Endothelial cell of umbilical vein (primary cell): Measurements from ENCODE around the gene CLDN6. TPM values are rescaled to one million over a fixed set of nuclear protein-coding genes. Genes with fewer than 3 reads are reported as not detected.
"Not testable (repeated sequence)": the region's sequence is repeated elsewhere in the genome, so short reads cannot be mapped to it uniquely, and the experiment has no call there.

Experiments used
- BruUV-seq: library from RNA; stranded (reverse); fragments of 400-500 nt; replicated peaks from 2 replicates; lab custom pipeline; 2021; lab: Mats Ljungman, UMichigan
- CTCF ChIA-PET: fragments of 300-600, 350-600 bp; sonication (Branson Sonifier 250); formaldehyde crosslinking; loops from one replicate; lab custom pipeline; 2021; ENCODE audit warnings: antibody characterized with exemption, inconsistent platforms; lab: Charles Lee
- POLR2A ChIA-PET: fragments of 300-600, 350-600 bp; sonication (Branson Sonifier 250); formaldehyde crosslinking; loops from one replicate; lab custom pipeline; 2021; ENCODE audit warnings: antibody characterized with exemption, inconsistent platforms; lab: Charles Lee
- DNase-seq: peaks from one replicate; pipeline ENCODE4 v3.0.0-alpha.2; 2011; ENCODE audit warnings: low read depth, low spot score
- FAIRE-seq: peaks from 2 replicates; lab custom pipeline; 2011; peaks lifted over from hg19 to GRCh38; lab: Jason Lieb, UNC
- H2AFZ ChIP-seq: 2 replicates; pipeline ENCODE4 v1.6.0; 2012; ENCODE audit warnings: low read depth, low read length, control low read depth, inconsistent platforms
- H3K27ac ChIP-seq: 2 replicates; pipeline ENCODE4 v1.5.1; 2011; ENCODE audit warnings: low read depth, mild to moderate bottlenecking, control low read depth, low read length, moderate library complexity; ENCODE audit not compliant: insufficient read depth
- H3K27me3 ChIP-seq, 2 experiments: 2 replicates each; pipeline versions ENCODE4 v1.6.0 to v1.6.1; 2011; ENCODE audit warnings: low read length in 2 of 2, mixed read lengths in 1 of 2; ENCODE audit not compliant: control insufficient read depth in 2 of 2, insufficient read depth in 2 of 2
- H3K36me3 ChIP-seq, 2 experiments: 2 replicates in 1 of 2; 3 replicates in 1 of 2; pipeline ENCODE4 v1.5.1; 2011; ENCODE audit warnings: low read length in 2 of 2, mild to moderate bottlenecking in 1 of 2, moderate library complexity in 1 of 2; ENCODE audit not compliant: control insufficient read depth in 2 of 2, insufficient read depth in 2 of 2; ENCODE audit errors: extremely low read depth in 1 of 2
- H3K4me1 ChIP-seq: 3 replicates; pipeline ENCODE4 v1.5.1; 2011; ENCODE audit warnings: mild to moderate bottlenecking, low read length; ENCODE audit not compliant: control insufficient read depth, insufficient read depth; ENCODE audit errors: extremely low read depth
- H3K4me2 ChIP-seq: 2 replicates; pipeline ENCODE4 v1.6.1; 2011; ENCODE audit warnings: low read length, control low read depth, mixed read lengths; ENCODE audit not compliant: insufficient read depth
- H3K4me3 ChIP-seq, 3 experiments: fragments of 200-600 bp in 1 of 3; sonication (generic), shearing (Covaris generic) in 1 of 3; replicated peaks in 1 of 3; 2 replicates each; pipeline ENCODE4 v1.5.1; 2011 to 2016; ENCODE audit warnings: control low read depth in 3 of 3, low read length in 3 of 3, mild to moderate bottlenecking in 2 of 3, inconsistent platforms in 1 of 3, low read depth in 1 of 3, moderate library complexity in 1 of 3; ENCODE audit not compliant: insufficient read depth in 1 of 3
- H3K79me2 ChIP-seq: 2 replicates; pipeline ENCODE4 v1.6.0; 2012; ENCODE audit warnings: low read length, inconsistent platforms; ENCODE audit not compliant: control insufficient read depth, insufficient read depth
- H3K9ac ChIP-seq: replicated peaks from 2 replicates; pipeline ENCODE3; 2011; ENCODE audit warnings: low read length, control low read depth; ENCODE audit not compliant: insufficient read depth; ENCODE audit errors: extremely low read depth
- H3K9me1 ChIP-seq: replicated peaks from 3 replicates; pipeline ENCODE4 v1.6.0; 2011; ENCODE audit warnings: mild to moderate bottlenecking, low read length; ENCODE audit not compliant: control insufficient read depth, insufficient read depth; ENCODE audit errors: extremely low read depth
- H3K9me3 ChIP-seq: replicated peaks from 2 replicates; pipeline ENCODE4 v1.5.1; 2012; ENCODE audit warnings: low read length, inconsistent platforms; ENCODE audit not compliant: control insufficient read depth, insufficient read depth
- H4K20me1 ChIP-seq: replicated peaks from 2 replicates; pipeline ENCODE3; 2011; ENCODE audit warnings: mild to moderate bottlenecking, low read length; ENCODE audit not compliant: control insufficient read depth, insufficient read depth; ENCODE audit errors: extremely low read depth
- EZH2 ChIP-seq: IDR thresholded peaks from 2 replicates; pipeline ENCODE4 v1.6.1; 2012; ENCODE audit warnings: borderline replicate concordance, low read depth, mild to moderate bottlenecking, moderate library complexity, low read length, inconsistent platforms; ENCODE audit not compliant: severe bottlenecking
- FOS ChIP-seq: IDR thresholded peaks from 2 replicates; pipeline ENCODE4 v1.6.1; 2011; ENCODE audit warnings: mild to moderate bottlenecking, low read length, moderate library complexity, borderline replicate concordance; ENCODE audit not compliant: insufficient read depth
- GATA2 ChIP-seq: IDR thresholded peaks from 2 replicates; pipeline ENCODE4 v1.7.0; 2011; ENCODE audit warnings: low read depth, mild to moderate bottlenecking, moderate library complexity, mixed read lengths, low read length; ENCODE audit not compliant: insufficient read length, insufficient read depth
- JUN ChIP-seq: IDR thresholded peaks from 2 replicates; pipeline ENCODE4 v1.6.1; 2011; ENCODE audit warnings: borderline replicate concordance, low read depth; ENCODE audit not compliant: insufficient read length, insufficient read depth
- MAX ChIP-seq: IDR thresholded peaks from 2 replicates; pipeline ENCODE4 v1.6.1; 2011; ENCODE audit not compliant: insufficient read depth, insufficient read length
- MYC ChIP-seq: IDR thresholded peaks from one replicate; pipeline ENCODE4 v1.6.1; 2011; ENCODE audit warnings: mild to moderate bottlenecking, low read depth, low read length
- POLR2A ChIP-seq: IDR thresholded peaks from 2 replicates; pipeline ENCODE4 v1.6.1; 2012; ENCODE audit warnings: low read depth, mild to moderate bottlenecking, control low read depth, low read length
- POLR2AphosphoS5 ChIP-seq: IDR thresholded peaks from 2 replicates; pipeline ENCODE4 v1.6.1; 2012; ENCODE audit warnings: low read depth, mild to moderate bottlenecking, control low read depth, low read length, moderate library complexity; ENCODE audit not compliant: insufficient read depth
- dilution Hi-C: fragments of 300-500 bp; cut with MboI; formaldehyde crosslinking; loops from one replicate; pipeline ENCODE4 v1.15.0; 2019; ENCODE audit warnings: low sequenced_read_pairs; ENCODE audit not compliant: extremely low pct_ligation_motif_present
- intact Hi-C: fragments of 100-400 bp; cut with micrococcal nuclease; formaldehyde crosslinking; loops from one replicate; pipeline ENCODE4 v1.10.0; 2022
- polyA plus RNA-seq, 4 experiments: library from polyadenylated mRNA; depleted of rRNA in 3 of 4; stranded (reverse) in 3 of 4; unstranded in 1 of 4; fragments of >200 nt; gene quantifications; 2 replicates each; pipeline versions ENCODE4 v1.2.1 to v1.2.3, GENCODE V29; 2011 to 2012; ENCODE audit warnings: missing spikeins in 1 of 4
- total RNA-seq: library from RNA; stranded (reverse); gene quantifications from 2 replicates; pipeline ENCODE4 v1.2.3, GENCODE V29; 2021
- TF ChIP-seq, protein P1 (sequence below), 2 donors: IDR thresholded peaks; 1 replicate in 1 of 2; 2 replicates in 1 of 2; pipeline ENCODE4 v1.5.1; 2011; ENCODE audit warnings: low read length in 2 of 2, mild to moderate bottlenecking in 2 of 2, moderate library complexity in 2 of 2, control low read depth in 1 of 2, inconsistent platforms in 1 of 2, low read depth in 1 of 2; ENCODE audit not compliant: insufficient read depth in 1 of 2; ENCODE audit errors: extremely low read depth in 1 of 2

The CLDN6 gene
- total and polyA plus RNA-seq, 2 donors (not counting 3 experiments of a cell fraction or from before 2014, with no cell fraction given), result 0.28 TPM; not detected in 1

DNA sequence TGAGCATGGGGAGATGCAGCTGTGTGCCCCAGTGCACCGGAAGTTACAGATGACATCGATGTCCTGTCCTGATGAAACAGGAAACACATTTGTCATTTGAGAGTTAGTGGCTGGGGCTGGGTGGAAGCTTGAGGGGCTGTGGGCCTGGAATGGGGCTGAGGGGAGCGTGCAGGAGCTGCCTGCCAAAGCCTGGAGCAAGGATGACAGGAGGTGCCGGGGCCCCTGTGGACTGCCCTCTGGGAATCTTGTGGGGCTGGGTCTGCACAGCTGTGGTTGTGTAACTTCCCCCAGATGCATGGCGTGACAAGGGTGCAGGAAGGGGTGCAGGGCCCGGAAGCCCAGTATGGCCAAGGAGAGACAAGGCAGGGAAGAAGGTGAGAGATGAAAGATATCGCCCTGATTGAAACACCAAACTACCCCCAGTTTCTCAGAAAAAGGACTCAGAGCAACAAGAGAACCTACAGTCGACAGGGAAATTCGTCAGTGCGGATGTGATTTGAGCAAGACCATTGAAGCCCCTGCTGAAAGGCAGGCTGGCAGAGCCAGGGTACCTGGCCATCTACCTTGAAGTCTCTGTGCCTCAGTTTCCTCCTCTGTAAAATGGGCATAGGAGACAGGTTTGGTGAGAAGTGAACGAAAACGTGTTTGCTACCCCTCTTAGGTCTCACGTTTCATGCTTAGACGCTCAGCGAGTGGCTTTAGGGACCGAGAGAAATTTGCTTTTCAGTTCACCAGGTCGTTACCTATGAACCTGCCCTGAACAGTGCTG is 37.2 kb upstream of the CLDN6 start:
- H3K4me2 ChIP-seq, result no peak overlapping the region
- intact Hi-C loops, result no loop called here
- TF ChIP-seq EZH2, result no peak
- no peak for TF ChIP-seq FOS
- no peak for TF ChIP-seq MAX
- no peak for TF ChIP-seq MYC
- no peak for TF ChIP-seq POLR2A
- TF ChIP-seq GATA2, result no peak
- no peak for TF ChIP-seq POLR2AphosphoS5
- TF ChIP-seq, protein P1, sequence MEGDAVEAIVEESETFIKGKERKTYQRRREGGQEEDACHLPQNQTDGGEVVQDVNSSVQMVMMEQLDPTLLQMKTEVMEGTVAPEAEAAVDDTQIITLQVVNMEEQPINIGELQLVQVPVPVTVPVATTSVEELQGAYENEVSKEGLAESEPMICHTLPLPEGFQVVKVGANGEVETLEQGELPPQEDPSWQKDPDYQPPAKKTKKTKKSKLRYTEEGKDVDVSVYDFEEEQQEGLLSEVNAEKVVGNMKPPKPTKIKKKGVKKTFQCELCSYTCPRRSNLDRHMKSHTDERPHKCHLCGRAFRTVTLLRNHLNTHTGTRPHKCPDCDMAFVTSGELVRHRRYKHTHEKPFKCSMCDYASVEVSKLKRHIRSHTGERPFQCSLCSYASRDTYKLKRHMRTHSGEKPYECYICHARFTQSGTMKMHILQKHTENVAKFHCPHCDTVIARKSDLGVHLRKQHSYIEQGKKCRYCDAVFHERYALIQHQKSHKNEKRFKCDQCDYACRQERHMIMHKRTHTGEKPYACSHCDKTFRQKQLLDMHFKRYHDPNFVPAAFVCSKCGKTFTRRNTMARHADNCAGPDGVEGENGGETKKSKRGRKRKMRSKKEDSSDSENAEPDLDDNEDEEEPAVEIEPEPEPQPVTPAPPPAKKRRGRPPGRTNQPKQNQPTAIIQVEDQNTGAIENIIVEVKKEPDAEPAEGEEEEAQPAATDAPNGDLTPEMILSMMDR (IDR thresholded peaks at IDR 0.05; ENCODE audit: extremely low read depth in 1 of 2, insufficient read depth in 1 of 2, low read depth in 1 of 2, low read length in 2 of 2), result no peak
- no peak for TF ChIP-seq JUN
- H3K27me3 ChIP-seq, result no peaks in the 10 kb centered on the region
- H3K36me3 ChIP-seq, result no peaks in the 10 kb centered on the region
- dilution Hi-C loops, result no loop called here
- no peaks in the 10 kb centered on the region for H3K9me3 ChIP-seq
- POLR2A ChIA-PET, result no interaction called here
- no peak overlapping the region for H2AFZ ChIP-seq
- no peak overlapping the region for H3K9ac ChIP-seq
- FAIRE-seq (no peak), DNase-seq (no peak)
- H3K27ac ChIP-seq, result no peak overlapping the region
- no peaks in the 10 kb centered on the region for H3K79me2 ChIP-seq
- peaks cover 9% of the 10 kb centered on the region for H3K4me1 ChIP-seq
- BruUV-seq, result no TSS peak
- no peaks in the 10 kb centered on the region for H3K9me1 ChIP-seq
- no peak overlapping the region for H3K4me3 ChIP-seq
- CTCF ChIA-PET, result interaction anchor here (1.9 kb wide), 1 partner anchor 24 kb away, joined by 4 read pairs; no protein-coding TSS in a partner anchor
- H4K20me1 ChIP-seq, result no peaks in the 10 kb centered on the region

GRCh38 chr16:3053330-3053710 is 35.3 kb upstream of the CLDN6 start:
- H3K27me3 ChIP-seq, H3K4me1 ChIP-seq, H3K4me2 ChIP-seq, H3K36me3 ChIP-seq, H3K9me3 ChIP-seq, intact Hi-C loops, H2AFZ ChIP-seq, H3K4me3 ChIP-seq, POLR2A ChIA-PET, H3K27ac ChIP-seq, FAIRE-seq, H3K79me2 ChIP-seq, H4K20me1 ChIP-seq, H3K9ac ChIP-seq, dilution Hi-C loops, H3K9me1 ChIP-seq, CTCF ChIA-PET, DNase-seq: not testable (repeated sequence)
- BruUV-seq, result TSS peak; percentile 8
